NCI-H2196 treated with DMSO at 0.1 percent for 48 hours (cell line): ENCODE results near the gene ERFE.

Source experiments
- DNase-seq: peaks from one replicate; lab custom pipeline; 2025; ENCODE audit not compliant: unreplicated experiment; lab: John Stamatoyannopoulos, UW

ERFE gene

GRCh38 chr2:238126338-238126737 is 32.4 kb upstream of the ERFE start:
- DNase-seq = no peak

GRCh38 chr2:238126775-238127164 is 32.0 kb upstream of the ERFE start:
- no peak for DNase-seq

- DNase-seq = no peak
Observed at GRCh38 chr2:238127165-238128060, 31.4 kb upstream of the ERFE start.

- DNase-seq = no peak
Observed at GRCh38 chr2:238128061-238128440, 30.7 kb upstream of the ERFE start.

- no peak for DNase-seq
Observed at GRCh38 chr2:238128534-238129001, 30.2 kb upstream of the ERFE start.

GRCh38 chr2:238129166-238130010 is 29.4 kb upstream of the ERFE start:
- no peak for DNase-seq

GRCh38 chr2:238130111-238130695 is 28.6 kb upstream of the ERFE start:
- no peak for DNase-seq

- DNase-seq = no peak
Observed at GRCh38 chr2:238130696-238131628, 27.8 kb upstream of the ERFE start.

GRCh38 chr2:238131761-238132462 is 26.9 kb upstream of the ERFE start:
- no peak for DNase-seq

- no peak for DNase-seq
Observed at GRCh38 chr2:238132463-238133450, 26.0 kb upstream of the ERFE start.

- no peak for DNase-seq
Observed at GRCh38 chr2:238133499-238134392, 25.0 kb upstream of the ERFE start.

- no peak for DNase-seq
Observed at GRCh38 chr2:238134393-238134785, 24.4 kb upstream of the ERFE start.

- DNase-seq = no peak
Observed at GRCh38 chr2:238135601-238136150, 23.1 kb upstream of the ERFE start.

- no peak for DNase-seq
Observed at GRCh38 chr2:238136820-238137537, 21.8 kb upstream of the ERFE start.

GRCh38 chr2:238137885-238138284 is 20.9 kb upstream of the ERFE start:
- DNase-seq = no peak

- no peak for DNase-seq
Observed at GRCh38 chr2:238138331-238139195, 20.2 kb upstream of the ERFE start, which contains the start of gene KLHL30. KLHL30 (plus strand) TSS chr2:238138668; CDS start chr2:238140755, 2,087 bp downstream.
